GM12878 (cell line): ENCODE measurements around the gene ERG.

Experiments
- CEBPB ChIP-seq, 2 experiments: fragments of 150-350 bp in 1 of 2; IDR thresholded peaks; 2 replicates each; pipeline ENCODE4 v1.6.1; 2012 to 2014; ENCODE audit warnings: low read depth in 2 of 2, low read length in 2 of 2, borderline replicate concordance in 1 of 2, inconsistent platforms in 1 of 2
- CHD1 ChIP-seq: IDR thresholded peaks from 2 replicates; pipeline ENCODE4 v1.6.1; 2012; ENCODE audit warnings: low read depth, low read length, improper control_type of control experiment
- CTCF ChIP-seq, 3 experiments: IDR thresholded peaks in 2 of 3; conservative IDR thresholded peaks in 1 of 3; 2 replicates each; pipeline ENCODE4 v1.5.1; 2011; ENCODE audit warnings: low read depth in 3 of 3, low read length in 3 of 3, mild to moderate bottlenecking in 3 of 3, control low read depth in 2 of 3, moderate library complexity in 2 of 3, inconsistent platforms in 1 of 3, mixed read lengths in 1 of 3; ENCODE audit not compliant: control insufficient read depth in 2 of 3, insufficient read depth in 1 of 3; ENCODE audit errors: extremely low read depth in 1 of 3
- E2F4 ChIP-seq: IDR thresholded peaks from 2 replicates; pipeline ENCODE4 v1.6.1; 2012; ENCODE audit warnings: low read depth, low read length, improper control_type of control experiment
- EGR1 ChIP-seq, 2 experiments: IDR thresholded peaks; 1 replicate in 1 of 2; 2 replicates in 1 of 2; pipeline ENCODE4 v1.6.1; 2011 to 2012; ENCODE audit warnings: low read depth in 2 of 2, low read length in 2 of 2, borderline replicate concordance in 1 of 2, mild to moderate bottlenecking in 1 of 2, moderate library complexity in 1 of 2
- ELK1 ChIP-seq: IDR thresholded peaks from 2 replicates; pipeline ENCODE4 v1.6.1; 2012; ENCODE audit warnings: low read depth, low read length, improper control_type of control experiment
- FOS ChIP-seq: IDR thresholded peaks from 3 replicates; pipeline ENCODE4 v1.6.1; 2011; ENCODE audit warnings: borderline replicate concordance; ENCODE audit not compliant: insufficient read length; ENCODE audit errors: extremely low read depth
- MXI1 ChIP-seq: fragments of 150-350 bp; IDR thresholded peaks from 2 replicates; pipeline ENCODE4 v1.6.1; 2011; ENCODE audit warnings: low read depth, mild to moderate bottlenecking, inconsistent platforms, low read length, improper control_type of control experiment
- POLR2A ChIP-seq: IDR thresholded peaks from 2 replicates; pipeline ENCODE4 v1.6.1; 2011; ENCODE audit warnings: low read depth, mild to moderate bottlenecking, low read length
- SMC3 ChIP-seq: IDR thresholded peaks from 2 replicates; pipeline ENCODE4 v1.6.1; 2011; ENCODE audit warnings: low read length, improper control_type of control experiment, borderline replicate concordance
- SP1 ChIP-seq: IDR thresholded peaks from one replicate; pipeline ENCODE4 v1.6.1; 2011; ENCODE audit warnings: low read depth, low read length
- USF2 ChIP-seq: IDR thresholded peaks from 2 replicates; pipeline ENCODE4 v1.6.1; 2011; ENCODE audit warnings: low read depth, low read length, improper control_type of control experiment, borderline replicate concordance

- TF ChIP-seq SMC3 = no peak
- no peak for TF ChIP-seq POLR2A
- TF ChIP-seq ELK1 = no peak
- TF ChIP-seq CTCF (IDR thresholded peaks at IDR 0.05 in 2 of 3, conservative IDR thresholded peaks at IDR 0.05 in 1 of 3; ENCODE audit: control insufficient read depth in 2 of 3, extremely low read depth in 1 of 3, insufficient read depth in 1 of 3, low read depth in 3 of 3, low read length in 3 of 3) = no peak
- TF ChIP-seq SP1 = no peak
- TF ChIP-seq EGR1 (IDR thresholded peaks at IDR 0.05; ENCODE audit: borderline replicate concordance in 1 of 2, low read depth in 2 of 2, low read length in 2 of 2) = no peak
- TF ChIP-seq CEBPB (IDR thresholded peaks at IDR 0.05; ENCODE audit: borderline replicate concordance in 1 of 2, low read depth in 2 of 2, low read length in 2 of 2) = no peak
- no peak for TF ChIP-seq FOS
- TF ChIP-seq USF2 = no peak
- TF ChIP-seq E2F4 = no peak
- TF ChIP-seq MXI1 = no peak
- no peak for TF ChIP-seq CHD1
These were observed 78.1 kb downstream of the ERG start for GRCh38 chr21:38420140-38420539.
